ENCODE results near the gene FOXO4. TPM values are rescaled to one million over a fixed set of nuclear protein-coding genes. Genes with fewer than 3 reads are reported as not detected.

The FOXO4 gene
- total and polyA plus RNA-seq, 3 donors from 2014 or later, result 39.5 to 71.8 (median 58.0) TPM

GRCh38 chrX:71144651-71145050 lies 49.0 kb downstream of the FOXO4 start, which contains the start of gene NLGN3:
NLGN3 (plus strand) TSS chrX:71144841; CDS start chrX:71147750, 2,909 bp downstream.
- peak; percentile 20 for DNase-seq
- intact Hi-C loops (cut with DNase I; ENCODE audit: low total_unique reads), result no loop called here
- H3K36me3 ChIP-seq (ENCODE audit: low read depth, missing control alignments), result no peaks in the 10 kb centered on the region
- 5% methylated on average over 4 of the region's 28 CpGs; no CpG with 5 or more reads in 1 of the 2 donors for WGBS, 2 donors
- no peak within 1 kb of the TSS for H3K27ac ChIP-seq
- no peaks in the 10 kb centered on the region for H3K9me3 ChIP-seq
- TF ChIP-seq CTCF (IDR thresholded peaks at IDR 0.05), result no peak
- no peak for TF ChIP-seq POLR2A (IDR thresholded peaks at IDR 0.05)
- H3K4me1 ChIP-seq, result no peaks in the 10 kb centered on the region
- peak within 1 kb of the TSS; percentile 15 to 26 for H3K4me3 ChIP-seq
- H3K27me3 ChIP-seq, result no peaks in the 10 kb centered on the region

DNA sequence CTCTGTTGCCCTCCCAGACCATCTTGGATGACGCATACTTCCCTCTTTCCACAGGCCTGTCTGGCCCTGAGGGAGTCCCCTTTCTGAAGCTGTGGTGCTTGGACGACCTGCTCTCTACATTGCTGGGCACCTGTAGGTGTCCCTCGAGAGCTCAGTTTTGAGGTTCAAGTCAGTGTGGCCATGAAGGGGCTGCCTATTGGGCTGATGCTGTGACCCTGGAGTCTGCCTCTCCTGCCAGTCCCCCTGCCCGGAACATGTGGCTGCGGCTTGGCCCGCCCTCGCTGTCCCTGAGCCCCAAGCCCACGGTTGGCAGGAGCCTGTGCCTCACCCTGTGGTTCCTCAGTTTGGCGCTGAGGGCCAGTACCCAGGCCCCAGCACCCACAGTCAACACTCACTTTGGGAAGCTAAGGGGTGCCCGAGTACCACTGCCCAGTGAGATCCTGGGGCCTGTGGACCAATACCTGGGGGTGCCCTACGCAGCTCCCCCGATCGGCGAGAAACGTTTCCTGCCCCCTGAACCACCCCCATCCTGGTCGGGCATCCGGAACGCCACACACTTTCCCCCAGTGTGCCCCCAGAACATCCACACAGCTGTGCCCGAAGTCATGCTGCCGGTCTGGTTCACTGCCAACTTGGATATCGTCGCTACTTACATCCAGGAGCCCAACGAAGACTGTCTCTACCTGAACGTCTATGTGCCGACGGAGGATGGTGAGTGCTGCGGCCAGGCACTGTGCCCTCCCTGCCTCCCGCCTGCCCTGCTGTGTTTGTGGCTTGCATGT lies 52.0 kb downstream of the FOXO4 start:
- Histone ChIP-seq H3K36me3 (ENCODE audit: low read depth, missing control alignments) (no peaks in the 10 kb centered on the region), H3K27ac (no peak overlapping the region), H3K4me1 (no peaks in the 10 kb centered on the region), H3K4me3 (no peak overlapping the region), H3K27me3 (no peaks in the 10 kb centered on the region), H3K9me3 (no peaks in the 10 kb centered on the region)
- TF ChIP-seq POLR2A (IDR thresholded peaks at IDR 0.05) (no peak), CTCF (IDR thresholded peaks at IDR 0.05) (no peak)
- no peak for DNase-seq
- intact Hi-C loops (cut with DNase I; ENCODE audit: low total_unique reads), result no loop called here
- 81 to 84% methylated on average over 14 to 25 of the region's 28 CpGs for WGBS, 2 donors

GRCh38 chrX:71148278-71148663 lies 52.6 kb downstream of the FOXO4 start:
- DNase-seq, result no peak
- H3K27me3 ChIP-seq, result no peaks in the 10 kb centered on the region
- no peaks in the 10 kb centered on the region for H3K4me1 ChIP-seq
- H3K36me3 ChIP-seq (ENCODE audit: low read depth, missing control alignments), result no peaks in the 10 kb centered on the region
- H3K9me3 ChIP-seq, result no peaks in the 10 kb centered on the region
- no peak for TF ChIP-seq POLR2A (IDR thresholded peaks at IDR 0.05)
- no peak for TF ChIP-seq CTCF (IDR thresholded peaks at IDR 0.05)
- intact Hi-C loops (cut with DNase I; ENCODE audit: low total_unique reads), result no loop called here
- 77% methylated on average over 8 of the region's 8 CpGs; no CpG with 5 or more reads in 1 of the 2 donors for WGBS, 2 donors
- H3K27ac ChIP-seq, result no peak overlapping the region
- H3K4me3 ChIP-seq, result no peak overlapping the region

- intact Hi-C loops (cut with DNase I; ENCODE audit: low total_unique reads), result no loop called here
- TF ChIP-seq POLR2A (IDR thresholded peaks at IDR 0.05) (no peak), CTCF (IDR thresholded peaks at IDR 0.05) (no peak)
- 68 to 76% methylated on average over 3 to 7 of the region's 7 CpGs for WGBS, 2 donors
- Histone ChIP-seq H3K9me3 (no peaks in the 10 kb centered on the region), H3K27me3 (no peaks in the 10 kb centered on the region), H3K4me3 (no peak overlapping the region), H3K27ac (no peak overlapping the region), H3K4me1 (no peaks in the 10 kb centered on the region), H3K36me3 (ENCODE audit: low read depth, missing control alignments) (no peaks in the 10 kb centered on the region)
- no peak for DNase-seq
Observed at GRCh38 chrX:71151366-71151765, 55.7 kb downstream of the FOXO4 start.

Small RNA genes lying within 50 kb of the gene (small RNA-seq; reads per million reads assigned to genes)
- 0 to 0.46 reads per million in 2 donors for gene CXorf65

Other genes starting within 250 kb of the FOXO4 start
- 10 to 100 TPM in 1 of 2 donors, 1 to 10 TPM in 1; 7.1 to 17.0 TPM for gene TEX11, start 187.1 kb upstream of the FOXO4 start, total RNA-seq
- gene TEX11, start 187.1 kb upstream of the FOXO4 start, polyA plus RNA-seq (ENCODE audit: insufficient read depth, low read depth, low replicate concordance), result 12.6 TPM
- gene SLC7A3, start 164.8 kb upstream of the FOXO4 start, total RNA-seq, result under 1 TPM; 0.74 to 0.79 TPM
- 1.4 TPM for gene SLC7A3, start 164.8 kb upstream of the FOXO4 start, polyA plus RNA-seq (ENCODE audit: insufficient read depth, low read depth, low replicate concordance)
- gene SNX12, start 27.5 kb upstream of the FOXO4 start, total RNA-seq, result 10 to 100 TPM; 35.4 to 53.1 TPM
- gene SNX12, start 27.5 kb upstream of the FOXO4 start, polyA plus RNA-seq (ENCODE audit: insufficient read depth, low read depth, low replicate concordance), result 39.4 TPM
- 10 to 100 TPM in 1 of 2 donors, 1 to 10 TPM in 1; 2.8 to 13.2 TPM for gene CXorf65, start 10.9 kb downstream of the FOXO4 start, total RNA-seq
- gene CXorf65, start 10.9 kb downstream of the FOXO4 start, polyA plus RNA-seq (ENCODE audit: insufficient read depth, low read depth, low replicate concordance), result 22.9 TPM
- gene IL2RG, start 15.7 kb downstream of the FOXO4 start, total RNA-seq, result 1 to 10 TPM; 1.7 to 7.7 TPM
- 6.8 TPM for gene IL2RG, start 15.7 kb downstream of the FOXO4 start, polyA plus RNA-seq (ENCODE audit: insufficient read depth, low read depth, low replicate concordance)
- gene MED12, start 22.7 kb downstream of the FOXO4 start, total RNA-seq, result 100 to 1,000 TPM; 102 to 110 TPM
- gene MED12, start 22.7 kb downstream of the FOXO4 start, polyA plus RNA-seq (ENCODE audit: insufficient read depth, low read depth, low replicate concordance), result 35.0 TPM
- 1 to 10 TPM; 7.6 to 8.9 TPM for gene NLGN3, start 49.0 kb downstream of the FOXO4 start, total RNA-seq
- gene NLGN3, start 49.0 kb downstream of the FOXO4 start, polyA plus RNA-seq (ENCODE audit: insufficient read depth, low read depth, low replicate concordance), result 8.2 TPM
- 10 to 100 TPM; 22.8 to 78.5 TPM for gene GJB1, start 127.4 kb downstream of the FOXO4 start, total RNA-seq
- 26.2 TPM for gene GJB1, start 127.4 kb downstream of the FOXO4 start, polyA plus RNA-seq (ENCODE audit: insufficient read depth, low read depth, low replicate concordance)
- gene ZMYM3, start 158.3 kb downstream of the FOXO4 start, total RNA-seq, result 10 to 100 TPM; 67.6 to 97.1 TPM
- 36.8 TPM for gene ZMYM3, start 158.3 kb downstream of the FOXO4 start, polyA plus RNA-seq (ENCODE audit: insufficient read depth, low read depth, low replicate concordance)
- gene NONO, start 187.8 kb downstream of the FOXO4 start, total RNA-seq, result 100 to 1,000 TPM; 203 to 262 TPM
- gene NONO, start 187.8 kb downstream of the FOXO4 start, polyA plus RNA-seq (ENCODE audit: insufficient read depth, low read depth, low replicate concordance), result 174 TPM
- 10 to 100 TPM in 1 of 2 donors, 1 to 10 TPM in 1; 6.1 to 12.4 TPM for gene ITGB1BP2, start 205.9 kb downstream of the FOXO4 start, total RNA-seq
- 2.0 TPM for gene ITGB1BP2, start 205.9 kb downstream of the FOXO4 start, polyA plus RNA-seq (ENCODE audit: insufficient read depth, low read depth, low replicate concordance)

All from testis (tissue), 3 donors.